22Rv1 (cell line): Measurements from ENCODE around the gene ATG7.

Experiments
- ZFX ChIP-seq: fragments of 450-650 bp; IDR thresholded peaks from 2 replicates; pipeline ENCODE4 v1.6.1; 2017; ENCODE audit warnings: antibody characterized with exemption, borderline replicate concordance
- TF ChIP-seq, protein P1 (sequence below): fragments of 450-650 bp; IDR thresholded peaks from 2 replicates; pipeline ENCODE4 v1.5.1; 2017; ENCODE audit warnings: mild to moderate bottlenecking

DNA sequence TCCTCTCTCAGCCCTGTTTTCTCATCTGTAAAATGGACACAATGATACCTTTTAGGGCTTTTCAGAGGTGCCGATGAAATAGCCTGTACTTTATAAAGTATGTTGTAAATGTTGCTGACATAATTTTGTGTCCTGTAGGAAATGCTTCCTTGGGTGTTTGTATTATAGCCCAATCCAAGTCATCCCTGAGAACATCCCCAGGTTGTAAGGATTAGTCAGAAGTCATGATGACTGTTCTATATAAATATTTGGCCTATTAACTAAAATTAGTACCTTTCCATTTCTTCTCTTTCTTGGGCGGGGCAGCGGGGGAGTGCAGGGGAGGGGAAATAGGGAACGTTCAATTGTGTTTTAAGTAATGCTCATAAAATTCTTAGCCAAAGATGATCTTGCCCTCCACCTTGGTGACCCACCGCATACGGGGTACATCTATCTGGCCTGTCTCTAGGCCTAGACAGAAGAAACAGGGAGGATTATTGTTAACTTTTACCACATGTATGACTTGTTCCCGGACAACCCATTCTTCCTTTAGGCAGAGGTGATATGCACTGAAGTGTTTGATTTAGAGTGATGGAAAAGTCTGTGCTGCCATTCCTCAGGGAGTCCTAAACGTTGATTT is 250.9 kb downstream of the ATG7 start:
- TF ChIP-seq, protein P1, sequence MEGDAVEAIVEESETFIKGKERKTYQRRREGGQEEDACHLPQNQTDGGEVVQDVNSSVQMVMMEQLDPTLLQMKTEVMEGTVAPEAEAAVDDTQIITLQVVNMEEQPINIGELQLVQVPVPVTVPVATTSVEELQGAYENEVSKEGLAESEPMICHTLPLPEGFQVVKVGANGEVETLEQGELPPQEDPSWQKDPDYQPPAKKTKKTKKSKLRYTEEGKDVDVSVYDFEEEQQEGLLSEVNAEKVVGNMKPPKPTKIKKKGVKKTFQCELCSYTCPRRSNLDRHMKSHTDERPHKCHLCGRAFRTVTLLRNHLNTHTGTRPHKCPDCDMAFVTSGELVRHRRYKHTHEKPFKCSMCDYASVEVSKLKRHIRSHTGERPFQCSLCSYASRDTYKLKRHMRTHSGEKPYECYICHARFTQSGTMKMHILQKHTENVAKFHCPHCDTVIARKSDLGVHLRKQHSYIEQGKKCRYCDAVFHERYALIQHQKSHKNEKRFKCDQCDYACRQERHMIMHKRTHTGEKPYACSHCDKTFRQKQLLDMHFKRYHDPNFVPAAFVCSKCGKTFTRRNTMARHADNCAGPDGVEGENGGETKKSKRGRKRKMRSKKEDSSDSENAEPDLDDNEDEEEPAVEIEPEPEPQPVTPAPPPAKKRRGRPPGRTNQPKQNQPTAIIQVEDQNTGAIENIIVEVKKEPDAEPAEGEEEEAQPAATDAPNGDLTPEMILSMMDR = no peak
- no peak for TF ChIP-seq ZFX
